ELF-1 (cell line): ENCODE data around the gene PBXIP1.
"Not testable (repeated sequence)": the region's sequence is repeated elsewhere in the genome, so short reads cannot be mapped to it uniquely, and the experiment has no call there.

Source experiments
- DNase-seq: peaks from one replicate; pipeline ENCODE4 v3.0.0-alpha.2; 2016; ENCODE audit warnings: low read depth, low spot score

Gene PBXIP1

GRCh38 chr1:154955718-154956543 lies at the start of gene PBXIP1:
Gene PBXIP1, minus strand, starts transcription at chr1:154956099. Its CDS starts 2,378 bp downstream, at chr1:154953721.
- peak; percentile 99 for DNase-seq

GRCh38 chr1:155005076-155006011 lies 49.4 kb upstream of the PBXIP1 start:
- no peak for DNase-seq

- no peak for DNase-seq
Observed at GRCh38 chr1:155004352-155005075, 48.6 kb upstream of the PBXIP1 start.

- peak; percentile 36 for DNase-seq
Observed at GRCh38 chr1:155003766-155004351, 48.0 kb upstream of the PBXIP1 start.

- DNase-seq, result no peak
Observed at GRCh38 chr1:155003227-155003765, 47.4 kb upstream of the PBXIP1 start.

GRCh38 chr1:155002464-155003226 lies 46.7 kb upstream of the PBXIP1 start, which contains the start of gene ZBTB7B:
Gene ZBTB7B, plus strand, starts transcription at chr1:155002802. Its CDS starts 11,859 bp downstream, at chr1:155014661.
- peak; percentile 45 for DNase-seq

GRCh38 chr1:155001675-155002463 lies 46.0 kb upstream of the PBXIP1 start:
- peak; percentile 95 for DNase-seq

GRCh38 chr1:155001425-155001674 lies 45.5 kb upstream of the PBXIP1 start:
- no peak for DNase-seq

GRCh38 chr1:155000726-155001424 lies 45.0 kb upstream of the PBXIP1 start:
- peak; percentile 97 for DNase-seq

GRCh38 chr1:155000411-155000725 lies 44.5 kb upstream of the PBXIP1 start:
- DNase-seq, result peak; percentile 60

- DNase-seq, result peak; percentile 83
Observed at GRCh38 chr1:154999571-155000410, 43.9 kb upstream of the PBXIP1 start.

- DNase-seq, result peak; percentile 94
Observed at GRCh38 chr1:154998818-154999570, 43.1 kb upstream of the PBXIP1 start.

- no peak for DNase-seq
Observed at GRCh38 chr1:154998201-154998780, 42.4 kb upstream of the PBXIP1 start.

- DNase-seq, result no peak
Observed at GRCh38 chr1:154996966-154997701, 41.2 kb upstream of the PBXIP1 start.

- not testable (repeated sequence) for DNase-seq
Observed at GRCh38 chr1:154995301-154995983, 39.5 kb upstream of the PBXIP1 start.

- no peak for DNase-seq
Observed at GRCh38 chr1:154994591-154994990, 38.7 kb upstream of the PBXIP1 start.
